ENCODE data around the gene ACTR1A. TPM values are rescaled to one million over a fixed set of nuclear protein-coding genes. Genes with fewer than 3 reads are reported as not detected.

The ACTR1A gene
- total RNA-seq, 2 experiments from 2014 or later = 70.0 to 74.0 TPM

GRCh38 chr10:102499356-102499755, 3.2 kb downstream of the ACTR1A start:
- CTCF ChIA-PET = interaction anchor here (1.4 kb wide), 1 partner anchor 84 kb away, joined by 6 read pairs; no protein-coding TSS in a partner anchor
- POLR2A ChIA-PET = no interaction called here

- POLR2A ChIA-PET = interaction anchor here (0.7 kb wide), 1 partner anchor 130 kb away, joined by 4 read pairs; no protein-coding TSS in a partner anchor
- CTCF ChIA-PET = interaction anchor here (1.1 kb wide), 1 partner anchor 18 kb away, joined by 3 read pairs; no protein-coding TSS in a partner anchor
Observed at GRCh38 chr10:102497545-102497944, 5.0 kb downstream of the ACTR1A start.

DNA sequence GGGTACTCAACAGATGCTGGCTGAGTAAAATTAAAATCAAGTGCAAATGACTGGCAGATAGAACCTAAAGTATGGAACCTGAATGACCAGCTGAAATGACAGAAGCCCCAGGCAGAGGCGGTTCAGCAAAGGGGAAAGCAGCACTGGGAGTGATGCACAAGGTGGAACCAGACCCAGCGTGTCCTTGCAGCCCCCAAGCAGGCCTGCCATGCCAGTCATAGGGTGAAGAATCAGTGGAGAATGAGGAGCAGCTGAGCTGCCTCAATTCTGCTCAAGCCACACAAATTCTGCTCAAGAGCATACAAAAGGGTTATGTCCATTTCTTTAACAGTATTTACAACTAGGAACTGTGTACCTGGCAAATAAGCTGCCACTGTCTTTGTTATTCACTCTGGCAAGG, 8.7 kb downstream of the ACTR1A start:
- ChIA-PET CTCF (no interaction called here), POLR2A (no interaction called here)

- CTCF ChIA-PET = interaction anchor here (1.1 kb wide), 1 partner anchor 59 kb away, joined by 3 read pairs; no protein-coding TSS in a partner anchor
- POLR2A ChIA-PET = no interaction called here
Observed at GRCh38 chr10:102492983-102493382, 9.5 kb downstream of the ACTR1A start.

- ChIA-PET POLR2A (interaction anchor here (0.7 kb wide), 1 partner anchor 31 kb away, joined by 6 read pairs; no protein-coding TSS in a partner anchor), CTCF (interaction anchor here (0.7 to 1.1 kb wide), 2 partner anchors 59 to 365 kb away, joined by 3 read pairs; no protein-coding TSS in a partner anchor)
Observed at GRCh38 chr10:102492344-102492939, 10.1 kb downstream of the ACTR1A start.

- CTCF ChIA-PET = interaction anchor here (0.7 kb wide), 1 partner anchor 252 kb away, joined by 3 read pairs; no protein-coding TSS in a partner anchor
- POLR2A ChIA-PET = interaction anchor here (0.7 kb wide), 1 partner anchor 103 kb away, joined by 9 read pairs; no protein-coding TSS in a partner anchor
Observed at GRCh38 chr10:102491136-102491535, 11.4 kb downstream of the ACTR1A start.

DNA sequence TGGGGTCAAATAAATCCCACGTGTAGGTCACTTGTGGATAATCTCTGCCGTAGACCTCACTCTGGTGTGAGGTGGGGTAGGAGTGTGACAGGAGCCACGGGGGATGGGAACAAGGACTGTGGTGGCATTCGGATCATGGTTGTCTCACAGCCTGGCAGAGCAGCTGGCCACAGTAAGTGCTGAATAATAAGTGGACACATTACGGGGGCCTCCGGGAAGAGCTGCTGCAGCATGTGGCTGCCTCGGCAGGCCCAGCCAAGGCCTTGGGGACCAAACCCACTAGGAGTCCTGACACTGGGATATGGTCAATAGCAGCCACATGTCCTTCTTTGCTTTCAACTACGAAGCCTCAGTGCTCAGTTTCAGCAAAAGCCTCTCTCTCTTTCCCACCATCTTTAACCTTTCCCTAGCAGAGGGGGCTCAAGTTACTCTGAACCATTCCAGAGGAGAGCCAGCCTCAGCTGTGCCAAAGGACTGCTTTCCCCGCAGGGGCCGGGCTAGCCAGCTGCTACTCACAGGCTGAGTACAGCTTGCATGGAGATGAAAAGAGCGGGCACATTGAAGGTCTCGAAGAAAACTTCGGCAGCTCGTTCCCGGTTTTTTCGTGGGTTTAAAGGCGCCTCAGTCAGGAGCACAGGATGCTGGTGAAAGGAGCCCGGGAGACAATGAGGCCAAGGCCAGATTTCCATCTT, 17.3 kb downstream of the ACTR1A start:
- POLR2A ChIA-PET = no interaction called here
- CTCF ChIA-PET = no interaction called here

DNA sequence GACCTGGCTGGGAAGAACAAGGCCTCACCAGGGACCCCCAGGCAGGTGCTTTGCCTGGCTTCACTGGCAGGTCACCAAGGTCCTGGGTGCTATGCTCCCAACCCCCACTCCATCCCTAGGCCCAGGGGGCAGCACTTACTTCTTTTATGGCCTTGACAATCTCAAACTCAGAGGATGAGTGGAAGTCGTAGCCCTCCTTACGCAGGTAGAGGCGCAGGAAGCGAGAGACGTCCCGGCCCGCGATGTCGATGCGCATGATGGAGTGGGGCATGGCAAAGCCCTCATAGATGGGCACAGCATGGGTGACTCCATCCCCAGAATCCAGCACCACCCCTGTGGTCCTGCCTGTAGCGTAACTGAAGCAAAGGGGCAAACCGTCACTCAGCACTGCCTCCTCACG, 18.5 kb downstream of the ACTR1A start:
- CTCF ChIA-PET = no interaction called here
- POLR2A ChIA-PET = no interaction called here

DNA sequence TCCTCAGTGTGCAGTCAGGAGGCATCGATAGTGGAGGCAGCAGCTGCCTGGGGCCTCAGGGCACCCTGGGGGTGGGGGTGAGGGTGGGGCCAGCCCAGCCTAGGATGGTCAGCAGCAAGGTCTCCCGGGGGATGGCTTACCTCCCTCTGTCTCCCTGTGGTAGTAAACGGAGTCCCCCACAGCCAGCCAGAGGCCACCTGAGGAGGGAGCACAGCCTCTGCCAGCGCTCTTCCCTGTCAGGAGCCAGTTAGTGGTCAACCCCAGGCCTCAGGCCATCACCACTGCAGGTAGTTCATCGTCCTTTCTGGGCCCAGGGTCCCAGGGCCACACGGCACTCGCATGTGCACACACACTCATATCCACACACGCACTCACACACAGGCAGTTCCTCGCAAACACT, 22.1 kb downstream of the ACTR1A start:
- CTCF ChIA-PET = interaction anchor here (1.3 to 2.6 kb wide), 3 partner anchors 48 to 311 kb away, joined by 3 to 12 read pairs (median 4); partner anchors contain the start of gene CUEDC2
- POLR2A ChIA-PET = no interaction called here

DNA sequence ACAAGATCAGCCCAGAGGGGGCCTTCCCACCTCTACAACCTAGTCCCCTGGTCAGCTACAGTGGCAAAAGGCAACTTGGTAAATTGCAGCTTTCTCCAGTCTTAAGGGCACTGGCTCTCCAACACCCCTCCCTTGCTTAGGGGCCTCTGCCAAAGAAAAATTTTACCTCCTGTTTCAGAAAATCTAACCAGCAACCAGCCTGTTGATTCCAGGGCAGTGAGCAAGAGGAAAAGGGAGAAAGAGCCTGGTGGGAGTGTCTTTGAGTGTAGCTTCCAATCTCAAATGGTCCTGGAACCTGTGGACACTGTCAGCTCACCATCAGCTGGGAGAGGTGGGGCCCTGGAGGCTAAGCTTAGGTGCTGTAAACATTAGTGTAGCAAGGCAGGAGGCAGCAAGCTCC, 22.9 kb downstream of the ACTR1A start:
- ChIA-PET POLR2A (interaction anchor here (0.6 kb wide), 1 partner anchor 166 kb away, joined by 4 read pairs; no protein-coding TSS in a partner anchor), CTCF (interaction anchor here (0.9 to 2.6 kb wide), 17 partner anchors 8 to 311 kb away, joined by 3 to 20 read pairs (median 5); partner anchors contain the start of genes CUEDC2 and FBXL15)

DNA sequence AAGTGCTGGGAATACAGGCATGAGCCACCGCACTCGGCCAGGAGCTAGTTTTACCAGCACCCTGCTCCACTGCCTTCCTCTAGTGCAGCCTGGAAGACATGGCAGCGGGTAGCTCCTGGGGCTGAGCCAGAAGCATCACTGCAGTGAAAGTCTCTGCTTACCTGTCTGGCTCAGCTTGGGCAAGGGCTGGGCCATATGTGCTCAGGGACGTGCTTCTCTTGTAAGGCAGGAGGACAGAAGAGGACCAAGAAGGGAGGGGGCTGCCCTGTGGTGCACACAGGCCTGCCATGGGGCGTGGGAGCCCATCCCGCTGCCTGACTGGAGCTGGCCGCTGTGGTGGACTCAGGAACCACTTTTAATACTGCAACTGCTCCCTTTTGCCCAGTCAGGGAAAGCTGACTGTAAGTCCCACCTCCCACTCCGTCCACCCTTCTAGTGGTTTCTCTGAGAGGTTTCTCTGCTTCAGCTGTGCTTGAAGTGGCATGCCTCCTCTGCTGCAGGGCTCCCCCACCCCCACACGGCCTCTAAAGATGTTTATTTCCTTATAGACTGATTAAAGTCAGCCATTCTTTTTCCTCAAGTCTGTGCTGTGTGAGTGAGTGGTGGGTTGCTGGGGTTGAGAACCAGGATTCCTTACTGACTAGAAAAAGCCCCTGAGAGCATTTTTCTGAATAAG, 25.9 kb downstream of the ACTR1A start:
- ChIA-PET CTCF (interaction anchor here (0.6 to 1.5 kb wide), 3 partner anchors 36 to 246 kb away, joined by 3 to 6 read pairs (median 5); no protein-coding TSS in a partner anchor), POLR2A (interaction anchor here (0.5 to 1.0 kb wide), 2 partner anchors 14 to 23 kb away, joined by 3 read pairs; no protein-coding TSS in a partner anchor)

DNA sequence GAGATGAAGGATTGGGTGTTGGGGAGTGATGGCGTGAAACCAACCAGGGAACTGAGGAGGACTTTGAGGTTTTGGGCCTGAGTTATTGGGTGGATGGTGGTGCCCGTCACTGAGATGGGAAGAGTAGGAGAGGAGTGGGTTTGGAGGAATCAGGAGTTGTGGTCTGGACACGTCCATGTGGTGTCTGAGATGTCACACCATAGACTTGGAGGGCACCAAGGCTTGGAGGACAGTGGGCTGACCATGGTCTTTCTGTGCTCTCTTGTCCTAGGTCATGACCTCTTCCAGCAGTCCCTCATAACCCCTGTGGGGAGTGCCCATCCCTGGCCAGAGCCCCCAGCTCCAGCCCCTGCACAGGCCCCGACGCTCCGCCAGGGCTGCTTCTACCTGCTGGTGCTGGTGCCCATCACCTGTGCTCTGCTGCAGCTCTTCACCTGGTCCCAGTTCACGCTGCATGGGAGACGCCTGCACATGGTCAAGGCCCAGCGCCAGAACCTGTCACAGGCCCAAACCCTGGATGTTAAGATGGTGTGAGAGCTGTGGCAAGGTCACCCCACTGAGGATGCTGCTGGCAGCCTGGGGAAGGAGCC, 27.0 kb downstream of the ACTR1A start:
- POLR2A ChIA-PET = interaction anchor here (0.5 kb wide), 1 partner anchor 22 kb away, joined by 3 read pairs; no protein-coding TSS in a partner anchor
- CTCF ChIA-PET = interaction anchor here (0.5 to 1.5 kb wide), 5 partner anchors 17 to 245 kb away, joined by 3 to 5 read pairs (median 3); no protein-coding TSS in a partner anchor

- CTCF ChIA-PET = interaction anchor here (1.0 to 1.1 kb wide), 2 partner anchors 12 to 79 kb away, joined by 3 read pairs; no protein-coding TSS in a partner anchor
- POLR2A ChIA-PET = no interaction called here
Observed at GRCh38 chr10:102473445-102474331, 28.8 kb downstream of the ACTR1A start.

DNA sequence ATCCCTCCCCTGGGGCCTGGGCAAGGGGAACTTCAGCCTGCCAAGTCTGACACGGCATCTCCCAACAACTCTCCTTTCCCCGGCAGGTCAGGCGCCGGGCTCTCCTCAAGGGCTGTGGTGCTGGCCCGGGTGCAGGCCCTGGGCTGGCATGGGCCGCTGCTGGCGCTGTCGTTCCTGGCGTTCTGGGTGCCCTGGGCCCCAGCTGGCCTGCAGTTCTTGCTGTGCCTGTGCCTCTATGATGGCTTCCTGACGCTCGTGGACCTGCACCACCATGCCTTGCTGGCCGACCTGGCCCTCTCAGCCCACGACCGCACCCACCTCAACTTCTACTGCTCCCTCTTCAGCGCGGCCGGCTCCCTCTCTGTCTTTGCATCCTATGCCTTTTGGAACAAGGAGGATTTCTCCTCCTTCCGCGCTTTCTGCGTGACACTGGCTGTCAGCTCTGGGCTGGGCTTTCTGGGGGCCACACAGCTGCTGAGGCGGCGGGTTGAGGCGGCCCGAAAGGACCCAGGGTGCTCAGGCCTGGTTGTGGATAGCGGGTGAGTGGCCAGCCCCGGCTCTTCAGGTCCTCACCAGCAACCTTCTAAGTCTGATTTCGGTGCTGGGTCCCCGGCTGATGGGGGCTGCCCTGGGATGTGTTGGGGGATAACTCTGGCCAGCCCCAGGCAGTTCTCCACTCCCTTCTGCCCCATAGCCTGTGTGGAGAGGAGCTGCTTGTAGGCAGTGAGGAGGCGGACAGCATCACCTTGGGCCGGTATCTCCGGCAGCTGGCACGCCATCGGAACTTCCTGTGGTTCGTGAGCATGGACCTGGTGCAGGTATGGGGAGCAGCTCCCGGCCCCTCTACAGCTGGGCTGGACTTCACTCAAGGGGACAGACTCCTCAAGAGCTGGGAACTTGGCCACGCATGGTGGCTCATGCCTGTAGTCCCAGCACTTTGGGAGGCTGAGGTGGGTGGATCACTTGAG, 31.6 kb downstream of the ACTR1A start:
- ChIA-PET POLR2A (no interaction called here), CTCF (no interaction called here)

DNA sequence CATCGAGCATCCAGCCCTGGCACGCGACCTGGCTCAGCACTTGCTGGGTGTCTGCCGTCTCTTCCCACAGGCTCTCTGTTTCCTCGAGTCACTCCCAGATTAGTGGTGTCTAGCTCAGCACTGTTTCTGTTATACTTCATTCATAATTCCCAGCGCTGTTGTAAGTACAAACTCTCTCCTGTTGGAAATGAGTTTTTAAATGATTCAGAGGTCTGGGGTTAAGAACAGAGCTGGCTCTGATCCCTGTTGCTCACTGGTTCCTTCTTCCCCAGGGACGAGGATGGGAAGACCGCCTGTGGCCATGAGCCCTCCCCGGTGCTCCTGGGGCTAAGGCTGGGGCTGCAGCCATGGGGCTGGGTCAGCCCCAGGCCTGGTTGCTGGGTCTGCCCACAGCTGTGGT, 33.8 kb downstream of the ACTR1A start:
- ChIA-PET POLR2A (no interaction called here), CTCF (interaction anchor here (1.0 to 1.3 kb wide), 2 partner anchors 10 to 18 kb away, joined by 3 to 4 read pairs; partner anchors contain the start of gene C10orf95)

DNA sequence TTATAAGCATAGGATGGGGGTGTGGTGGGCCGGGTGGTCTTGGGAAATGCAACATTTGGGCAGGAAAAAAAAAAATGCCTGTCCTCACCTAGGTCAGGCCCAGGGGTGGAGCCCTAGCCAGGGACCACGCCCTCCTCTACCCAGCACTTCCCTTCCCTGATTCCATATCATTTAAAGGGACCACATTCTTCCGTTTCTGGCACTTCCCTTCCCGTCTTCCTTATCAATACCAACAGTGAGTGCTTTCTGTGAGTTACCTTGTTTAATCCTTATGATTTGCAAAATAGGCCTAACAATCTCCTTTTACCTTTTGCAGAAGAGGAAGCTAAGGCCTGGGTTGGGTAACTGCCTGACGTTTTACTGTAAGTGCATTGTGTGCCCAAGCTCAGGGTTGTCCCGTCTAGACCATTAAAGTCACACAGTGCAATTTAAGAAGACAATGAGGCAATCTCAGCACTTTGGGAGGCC, 34.5 kb downstream of the ACTR1A start:
- ChIA-PET CTCF (interaction anchor here (1.0 kb wide), 1 partner anchor 17 kb away, joined by 4 read pairs; the partner anchor contains the start of gene C10orf95), POLR2A (no interaction called here)

- ChIA-PET CTCF (no interaction called here), POLR2A (no interaction called here)
Observed at GRCh38 chr10:102467318-102467717, 35.2 kb downstream of the ACTR1A start.

Data from activated CD8-positive, alpha-beta memory T cell treated with anti-CD3 and anti-CD28 coated beads for 36 hours (primary cell).